NB4 (cell line): ENCODE measurements around the gene ZNF574.
"Not testable (repeated sequence)": the region's sequence is repeated elsewhere in the genome, so short reads cannot be mapped to it uniquely, and the experiment has no call there.

ENCODE experiments used
- DNase-seq: peaks from one replicate; pipeline ENCODE4 v3.0.0; 2010; ENCODE audit warnings: low read depth
- H3K4me3 ChIP-seq: one replicate; pipeline ENCODE4 v1.5.1; 2011; ENCODE audit warnings: mild to moderate bottlenecking, low read depth, low read length, moderate library complexity
- CTCF ChIP-seq: IDR thresholded peaks from one replicate; pipeline ENCODE4 v1.5.1; 2012; ENCODE audit warnings: low read depth, low read length
- MAX ChIP-seq: IDR thresholded peaks from 2 replicates; pipeline ENCODE4 v1.6.1; 2011; ENCODE audit warnings: low read depth, low read length
- MYC ChIP-seq: IDR thresholded peaks from 2 replicates; pipeline ENCODE4 v1.6.1; 2011; ENCODE audit warnings: low read depth, low read length
- POLR2A ChIP-seq: IDR thresholded peaks from 2 replicates; pipeline ENCODE4 v1.6.1; 2011; ENCODE audit warnings: mild to moderate bottlenecking; ENCODE audit not compliant: insufficient read length; ENCODE audit errors: extremely low read depth

The ZNF574 gene

GRCh38 chr19:42095814-42096230 lies 19.9 kb downstream of the ZNF574 start:
- DNase-seq = no peak
- TF ChIP-seq MYC (no peak), POLR2A (no peak)

GRCh38 chr19:42096255-42096837 lies 20.4 kb downstream of the ZNF574 start:
- DNase-seq = no peak
- TF ChIP-seq CTCF (no peak), MAX (no peak), POLR2A (no peak), MYC (no peak)
- H3K4me3 ChIP-seq = no peak overlapping the region

More at GRCh38 chr19:42095814-42096230, 19.9 kb downstream of the ZNF574 start:
- no peak overlapping the region for H3K4me3 ChIP-seq

- TF ChIP-seq MAX = no peak
- no peak for TF ChIP-seq POLR2A
- TF ChIP-seq CTCF = no peak
- no peak for TF ChIP-seq MYC
Measured at GRCh38 chr19:42097461-42097860, 21.5 kb downstream of the ZNF574 start.

GRCh38 chr19:42098781-42099180 lies 22.8 kb downstream of the ZNF574 start:
- TF ChIP-seq CTCF (no peak), MAX (no peak), MYC (no peak), POLR2A (no peak)
- no peak overlapping the region for H3K4me3 ChIP-seq
- DNase-seq = no peak

More at GRCh38 chr19:42097461-42097860, 21.5 kb downstream of the ZNF574 start:
- no peak overlapping the region for H3K4me3 ChIP-seq
- no peak for DNase-seq

GRCh38 chr19:42099336-42099925 lies 23.5 kb downstream of the ZNF574 start:
- TF ChIP-seq CTCF (no peak), MAX (no peak), POLR2A (no peak), MYC (no peak)

GRCh38 chr19:42100241-42100640 lies 24.3 kb downstream of the ZNF574 start:
- not testable (repeated sequence) for H3K4me3 ChIP-seq, DNase-seq

More at GRCh38 chr19:42099336-42099925, 23.5 kb downstream of the ZNF574 start:
- DNase-seq = no peak
- H3K4me3 ChIP-seq = no peak overlapping the region

GRCh38 chr19:42102877-42103276 lies 26.9 kb downstream of the ZNF574 start:
- DNase-seq = no peak
- TF ChIP-seq POLR2A (no peak), MAX (no peak)
- no peak overlapping the region for H3K4me3 ChIP-seq
